Neural cell (in vitro differentiated cells): ENCODE results near the gene GPLD1. TPM values are rescaled to one million over a fixed set of nuclear protein-coding genes. Genes with fewer than 3 reads are reported as not detected.
"Not testable (repeated sequence)": the region's sequence is repeated elsewhere in the genome, so short reads cannot be mapped to it uniquely, and the experiment has no call there.

Source experiments
- H2AFZ ChIP-seq: fragments of 200-600, 300-800 bp; sonication (generic), shearing (Covaris generic); 2 replicates; pipeline ENCODE4 v1.6.0; 2014; ENCODE audit warnings: low read depth, mild to moderate bottlenecking, antibody characterized with exemption, low read length, moderate library complexity
- H3F3A ChIP-seq: fragments of 200-600 bp; shearing (Covaris generic); 2 replicates; pipeline ENCODE4 v1.6.1; 2016; ENCODE audit warnings: mild to moderate bottlenecking, moderate library complexity, mixed read lengths, antibody characterized with exemption, low read length; ENCODE audit not compliant: insufficient read depth, poor library complexity, severe bottlenecking
- H3K27ac ChIP-seq: fragments of 200-600, 300-800 bp; sonication (generic), shearing (Covaris generic); 2 replicates; pipeline ENCODE4 v1.5.1; 2014; ENCODE audit warnings: mild to moderate bottlenecking, low read length, moderate library complexity
- H3K27me3 ChIP-seq: fragments of 300-800, 200-600 bp; sonication (generic), shearing (Covaris generic); 2 replicates; pipeline ENCODE4 v1.6.0; 2014; ENCODE audit warnings: mild to moderate bottlenecking, low read depth, low read length, moderate library complexity; ENCODE audit not compliant: insufficient read depth
- H3K36me3 ChIP-seq: fragments of 300-800, 200-600 bp; sonication (generic), shearing (Covaris generic); 2 replicates; pipeline ENCODE4 v1.5.1; 2014; ENCODE audit warnings: mild to moderate bottlenecking, antibody characterized with exemption, low read length, moderate library complexity; ENCODE audit not compliant: insufficient read depth
- H3K4me2 ChIP-seq: fragments of 300-800, 200-600 bp; sonication (generic), shearing (Covaris generic); 2 replicates; pipeline ENCODE4 v1.6.0; 2014; ENCODE audit warnings: mild to moderate bottlenecking, low read length
- H3K4me3 ChIP-seq: fragments of 300-800, 200-600 bp; sonication (generic), shearing (Covaris generic); 2 replicates; pipeline ENCODE4 v1.5.1; 2014; ENCODE audit warnings: mild to moderate bottlenecking, low read length, moderate library complexity
- H3K79me2 ChIP-seq: fragments of 200-600 bp; shearing (Covaris generic); replicated peaks from 2 replicates; pipeline ENCODE4 v1.6.0; 2014; ENCODE audit warnings: mild to moderate bottlenecking, low read length, moderate library complexity; ENCODE audit not compliant: insufficient read depth
- H3K9ac ChIP-seq: fragments of 300-800, 200-600 bp; sonication (generic), shearing (Covaris generic); 2 replicates; pipeline ENCODE4 v1.6.1; 2016; ENCODE audit warnings: mild to moderate bottlenecking, low read length, mixed read lengths
- H3K9me2 ChIP-seq: fragments of 200-600 bp; shearing (Covaris generic); 2 replicates; pipeline ENCODE4 v1.6.1; 2016; ENCODE audit warnings: mild to moderate bottlenecking, low read length, mixed read lengths; ENCODE audit not compliant: insufficient read depth
- H3K9me3 ChIP-seq: fragments of 200-600, 300-800 bp; sonication (generic), shearing (Covaris generic); 2 replicates; pipeline ENCODE4 v1.6.1; 2016; ENCODE audit warnings: mild to moderate bottlenecking, mixed run types, low read length, moderate library complexity, mixed read lengths
- H4K20me1 ChIP-seq: fragments of 200-600 bp; shearing (Covaris generic); 2 replicates; pipeline ENCODE4 v1.6.1; 2016; ENCODE audit warnings: mild to moderate bottlenecking, mixed run types; ENCODE audit not compliant: insufficient read depth
- EP300 ChIP-seq: fragments of 450-650 bp; conservative IDR thresholded peaks from 2 replicates; pipeline ENCODE4 v1.6.1; 2014; ENCODE audit warnings: antibody characterized with exemption, mild to moderate bottlenecking, moderate library complexity; ENCODE audit not compliant: poor library complexity, severe bottlenecking
- EZH2 ChIP-seq: fragments of 200-600, 300-800 bp; shearing (Covaris generic), sonication (generic); IDR thresholded peaks from 2 replicates; pipeline ENCODE4 v1.6.1; 2014; ENCODE audit warnings: antibody characterized with exemption, low read length, borderline replicate concordance, mild to moderate bottlenecking; ENCODE audit not compliant: insufficient read depth, poor library complexity, severe bottlenecking
- MXI1 ChIP-seq: fragments of 450-650 bp; conservative IDR thresholded peaks from 2 replicates; pipeline ENCODE4 v1.6.1; 2014; ENCODE audit warnings: antibody characterized with exemption, mild to moderate bottlenecking; ENCODE audit not compliant: poor library complexity, severe bottlenecking
- POLR2AphosphoS5 ChIP-seq: IDR thresholded peaks from 2 replicates; pipeline ENCODE4 v1.6.1; 2012
- RAD21 ChIP-seq: fragments of 450-650 bp; conservative IDR thresholded peaks from 2 replicates; pipeline ENCODE4 v1.6.1; 2014; ENCODE audit warnings: antibody characterized with exemption, mild to moderate bottlenecking, moderate library complexity
- REST ChIP-seq: IDR thresholded peaks from 2 replicates; pipeline ENCODE4 v1.6.1; 2012; ENCODE audit warnings: borderline replicate concordance
- SMC3 ChIP-seq: fragments of 450-650 bp; conservative IDR thresholded peaks from 2 replicates; pipeline ENCODE4 v1.6.1; 2014; ENCODE audit warnings: antibody characterized with exemption, mild to moderate bottlenecking, moderate library complexity; ENCODE audit not compliant: poor library complexity
- TAF1 ChIP-seq: IDR thresholded peaks from 2 replicates; pipeline ENCODE4 v1.6.1; 2012; ENCODE audit warnings: low read depth
- polyA plus RNA-seq: library from polyadenylated mRNA; depleted of rRNA; stranded (reverse); fragments of >200 nt; gene quantifications from 2 replicates; pipeline ENCODE4 v1.2.3, GENCODE V29; 2014
- TF ChIP-seq, protein P1 (sequence below): fragments of 450-650 bp; IDR thresholded peaks from 2 replicates; pipeline ENCODE4 v1.5.1; 2014; ENCODE audit warnings: antibody characterized with exemption, mild to moderate bottlenecking, moderate library complexity; ENCODE audit not compliant: poor library complexity, severe bottlenecking

The GPLD1 gene
- polyA plus RNA-seq, 1 donor from 2014 or later: 11.0 TPM

- no peak overlapping the region for H2AFZ ChIP-seq
- no peak overlapping the region for H3K9ac ChIP-seq
- H3K4me3 ChIP-seq: no peak overlapping the region
- peaks cover 15% of the 10 kb centered on the region for H3K36me3 ChIP-seq
- no peak overlapping the region for H3K4me2 ChIP-seq
- H3K79me2 ChIP-seq: no peaks in the 10 kb centered on the region
- no peaks in the 10 kb centered on the region for H3F3A ChIP-seq
- TF ChIP-seq EZH2 (no peak), SMC3 (no peak), POLR2AphosphoS5 (no peak), EP300 (no peak), REST (no peak), RAD21 (no peak), TAF1 (no peak), MXI1 (no peak)
- TF ChIP-seq, protein P1, sequence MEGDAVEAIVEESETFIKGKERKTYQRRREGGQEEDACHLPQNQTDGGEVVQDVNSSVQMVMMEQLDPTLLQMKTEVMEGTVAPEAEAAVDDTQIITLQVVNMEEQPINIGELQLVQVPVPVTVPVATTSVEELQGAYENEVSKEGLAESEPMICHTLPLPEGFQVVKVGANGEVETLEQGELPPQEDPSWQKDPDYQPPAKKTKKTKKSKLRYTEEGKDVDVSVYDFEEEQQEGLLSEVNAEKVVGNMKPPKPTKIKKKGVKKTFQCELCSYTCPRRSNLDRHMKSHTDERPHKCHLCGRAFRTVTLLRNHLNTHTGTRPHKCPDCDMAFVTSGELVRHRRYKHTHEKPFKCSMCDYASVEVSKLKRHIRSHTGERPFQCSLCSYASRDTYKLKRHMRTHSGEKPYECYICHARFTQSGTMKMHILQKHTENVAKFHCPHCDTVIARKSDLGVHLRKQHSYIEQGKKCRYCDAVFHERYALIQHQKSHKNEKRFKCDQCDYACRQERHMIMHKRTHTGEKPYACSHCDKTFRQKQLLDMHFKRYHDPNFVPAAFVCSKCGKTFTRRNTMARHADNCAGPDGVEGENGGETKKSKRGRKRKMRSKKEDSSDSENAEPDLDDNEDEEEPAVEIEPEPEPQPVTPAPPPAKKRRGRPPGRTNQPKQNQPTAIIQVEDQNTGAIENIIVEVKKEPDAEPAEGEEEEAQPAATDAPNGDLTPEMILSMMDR: no peak
- H3K9me2 ChIP-seq: no peaks in the 10 kb centered on the region
- no peaks in the 10 kb centered on the region for H3K27me3 ChIP-seq
- no peaks in the 10 kb centered on the region for H3K9me3 ChIP-seq
- H4K20me1 ChIP-seq: no peaks in the 10 kb centered on the region
- no peak overlapping the region for H3K27ac ChIP-seq
Measured at GRCh38 chr6:24415753-24416152, 73.6 kb downstream of the GPLD1 start.

DNA sequence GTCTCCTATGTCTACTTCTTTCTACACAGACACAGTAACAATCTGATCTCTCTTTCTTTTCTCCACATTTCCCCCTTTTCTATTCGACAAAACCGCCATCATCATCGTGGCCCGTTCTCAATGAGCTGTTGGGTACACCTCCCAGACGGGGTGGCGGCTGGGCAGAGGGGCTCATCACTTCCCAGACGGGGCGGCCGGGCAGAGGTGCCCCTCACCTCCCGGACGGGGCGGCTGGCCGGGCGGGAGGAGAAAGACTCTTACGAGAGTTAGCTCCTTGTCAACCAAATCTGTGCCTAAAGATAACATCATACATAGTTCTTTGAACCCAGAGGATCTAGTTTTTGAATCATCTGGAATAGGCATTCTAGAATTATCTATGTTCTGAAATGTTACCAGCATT lies 74.8 kb downstream of the GPLD1 start:
- not testable (repeated sequence) for H3K27ac ChIP-seq, H3K79me2 ChIP-seq, H4K20me1 ChIP-seq, H3F3A ChIP-seq, H3K9me2 ChIP-seq, H3K4me2 ChIP-seq, H3K27me3 ChIP-seq, H2AFZ ChIP-seq, H3K9ac ChIP-seq, H3K9me3 ChIP-seq, H3K4me3 ChIP-seq
- peaks cover 15% of the 10 kb centered on the region for H3K36me3 ChIP-seq

DNA sequence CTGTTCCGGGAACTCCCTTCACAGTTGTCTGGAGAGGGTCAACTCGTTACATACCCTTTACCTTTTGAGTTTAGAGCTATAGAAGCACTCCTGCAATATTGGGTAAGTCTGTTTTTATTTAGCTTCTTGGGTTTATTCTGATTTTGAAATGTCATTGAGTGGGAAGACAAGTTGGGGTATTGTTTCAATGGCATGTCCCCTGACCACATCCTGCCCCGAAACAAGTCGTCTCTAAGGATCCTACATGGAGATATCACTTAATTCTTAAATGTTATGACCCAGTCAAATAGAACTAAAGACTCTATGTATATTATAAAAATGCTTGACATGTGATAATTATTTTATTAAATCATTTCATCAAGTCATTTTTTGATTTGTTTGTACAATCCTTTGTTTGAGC lies 77.1 kb downstream of the GPLD1 start:
- Histone ChIP-seq H3K36me3 (peaks cover 22% of the 10 kb centered on the region), H2AFZ (no peak overlapping the region), H4K20me1 (no peaks in the 10 kb centered on the region), H3K27me3 (no peaks in the 10 kb centered on the region), H3F3A (no peaks in the 10 kb centered on the region), H3K4me3 (no peak overlapping the region), H3K9ac (no peak overlapping the region), H3K27ac (no peak overlapping the region), H3K9me3 (no peaks in the 10 kb centered on the region), H3K9me2 (no peaks in the 10 kb centered on the region), H3K79me2 (peaks cover 5% of the 10 kb centered on the region), H3K4me2 (no peak overlapping the region)
- TF ChIP-seq, protein P1: no peak
- TF ChIP-seq MXI1 (no peak), EP300 (no peak), EZH2 (no peak), TAF1 (no peak), REST (no peak), SMC3 (no peak), RAD21 (no peak), POLR2AphosphoS5 (no peak)
